HepG2 (cell line): Measurements from ENCODE around the gene ELOVL6. TPM values are rescaled to one million over a fixed set of nuclear protein-coding genes. Genes with fewer than 3 reads are reported as not detected.

Source experiments
- AHR ChIP-seq: IDR thresholded peaks from 2 replicates; pipeline ENCODE4 v1.6.1; 2018; ENCODE audit warnings: missing genetic modification reagents, missing compliant biosample characterization
- ATF7-NPFF ChIP-seq: sonication (generic); formaldehyde crosslinking; IDR thresholded peaks from 2 replicates; pipeline ENCODE4 v1.8.1; 2023; ENCODE audit warnings: mild to moderate bottlenecking, low read depth, missing genetic modification reagents, moderate library complexity
- CENPT ChIP-seq: sonication (generic); formaldehyde crosslinking; IDR thresholded peaks from 2 replicates; pipeline ENCODE4 v1.8.0; 2022; ENCODE audit warnings: low read depth, mild to moderate bottlenecking, moderate library complexity, missing genetic modification reagents
- DMTF1 ChIP-seq: sonication (generic); formaldehyde crosslinking; IDR thresholded peaks from 2 replicates; pipeline ENCODE4 v1.4.0; 2020; ENCODE audit warnings: mild to moderate bottlenecking, missing genetic modification reagents
- FOXM1 ChIP-seq: sonication (generic); formaldehyde crosslinking; IDR thresholded peaks from 2 replicates; pipeline ENCODE4 v1.5.0; 2020; ENCODE audit warnings: missing genetic modification reagents
- LCORL ChIP-seq, 2 experiments: fragments of 450-650 bp in 1 of 2; sonication (generic) in 1 of 2; formaldehyde crosslinking in 1 of 2; IDR thresholded peaks; 2 replicates each; pipeline versions ENCODE4 v1.5.0 to v1.6.1; 2017 to 2020; ENCODE audit warnings: antibody characterized with exemption in 1 of 2, missing genetic modification reagents in 1 of 2
- MBD4 ChIP-seq: IDR thresholded peaks from 2 replicates; pipeline ENCODE4 v1.6.1; 2012; ENCODE audit warnings: low read length, inconsistent platforms, borderline replicate concordance
- MXI1 ChIP-seq: IDR thresholded peaks from 3 replicates; pipeline ENCODE4 v1.6.1; 2012; ENCODE audit warnings: low read depth, low read length, inconsistent platforms, borderline replicate concordance
- ZNF143 ChIP-seq: sonication (generic); formaldehyde crosslinking; IDR thresholded peaks from 2 replicates; pipeline ENCODE4 v1.4.0; 2020; ENCODE audit warnings: missing genetic modification reagents
- ZNF296 ChIP-seq: sonication (generic); formaldehyde crosslinking; conservative IDR thresholded peaks from 2 replicates; pipeline ENCODE4 v1.5.0; 2020; ENCODE audit warnings: mild to moderate bottlenecking, missing genetic modification reagents
- ZNF432 ChIP-seq: sonication (generic); formaldehyde crosslinking; IDR thresholded peaks from 2 replicates; pipeline ENCODE4 v1.5.0; 2020; ENCODE audit warnings: missing genetic modification reagents, mild to moderate bottlenecking, borderline replicate concordance
- ZNF451 ChIP-seq: sonication (generic); formaldehyde crosslinking; IDR thresholded peaks from 2 replicates; pipeline ENCODE4 v1.5.0; 2020; ENCODE audit warnings: mild to moderate bottlenecking, missing genetic modification reagents
- ZNF558 ChIP-seq: sonication (generic); formaldehyde crosslinking; IDR thresholded peaks from 2 replicates; pipeline ENCODE4 v1.9.0; 2022; ENCODE audit warnings: mild to moderate bottlenecking, missing genetic modification reagents, borderline replicate concordance
- ZNF646 ChIP-seq: sonication (generic); formaldehyde crosslinking; IDR thresholded peaks from 2 replicates; pipeline ENCODE4 v1.9.0; 2021; ENCODE audit warnings: mild to moderate bottlenecking, missing genetic modification reagents
- ZNF772 ChIP-seq: sonication (generic); formaldehyde crosslinking; IDR thresholded peaks from 2 replicates; pipeline ENCODE4 v1.5.0; 2020; ENCODE audit warnings: mild to moderate bottlenecking, missing genetic modification reagents
- ZNF891 ChIP-seq: sonication (generic); formaldehyde crosslinking; IDR thresholded peaks from 2 replicates; pipeline ENCODE4 v1.5.0; 2020; ENCODE audit warnings: mild to moderate bottlenecking, missing genetic modification reagents
- polyA plus RNA-seq, 8 experiments: library from polyadenylated mRNA; depleted of rRNA in 3 of 8; stranded (reverse) in 7 of 8; unstranded in 1 of 8; fragments of >200 nt; fragmentation: Illumina TruSeq in 4 of 8; extraction: Trizol in 4 of 8; gene quantifications; 2 replicates each; pipeline versions ENCODE4 v1.2.1 to v1.2.3, GENCODE V29; 2011 to 2016; ENCODE audit warnings: low read depth in 4 of 8, missing spikeins in 1 of 8, mixed read lengths in 1 of 8; ENCODE audit not compliant: insufficient read depth in 1 of 8
- total RNA-seq, 5 experiments: library from RNA; depleted of rRNA; stranded (reverse); fragments of >200 nt; fragmentation: Illumina TruSeq; extraction: Trizol; gene quantifications; 2 replicates each; pipeline ENCODE4 v1.2.3, GENCODE V29; 2016; ENCODE audit warnings: low read depth in 1 of 5
- TF ChIP-seq, protein P1 (sequence below): sonication (generic); formaldehyde crosslinking; IDR thresholded peaks from 2 replicates; pipeline ENCODE4 v1.5.0; 2020; ENCODE audit warnings: missing genetic modification reagents

Gene ELOVL6
- total and polyA plus RNA-seq, 2 of the 13 experiments (the other 11 are each of a cell fraction or from before 2014, with no cell fraction given), result 14.1 to 23.2 TPM

DNA sequence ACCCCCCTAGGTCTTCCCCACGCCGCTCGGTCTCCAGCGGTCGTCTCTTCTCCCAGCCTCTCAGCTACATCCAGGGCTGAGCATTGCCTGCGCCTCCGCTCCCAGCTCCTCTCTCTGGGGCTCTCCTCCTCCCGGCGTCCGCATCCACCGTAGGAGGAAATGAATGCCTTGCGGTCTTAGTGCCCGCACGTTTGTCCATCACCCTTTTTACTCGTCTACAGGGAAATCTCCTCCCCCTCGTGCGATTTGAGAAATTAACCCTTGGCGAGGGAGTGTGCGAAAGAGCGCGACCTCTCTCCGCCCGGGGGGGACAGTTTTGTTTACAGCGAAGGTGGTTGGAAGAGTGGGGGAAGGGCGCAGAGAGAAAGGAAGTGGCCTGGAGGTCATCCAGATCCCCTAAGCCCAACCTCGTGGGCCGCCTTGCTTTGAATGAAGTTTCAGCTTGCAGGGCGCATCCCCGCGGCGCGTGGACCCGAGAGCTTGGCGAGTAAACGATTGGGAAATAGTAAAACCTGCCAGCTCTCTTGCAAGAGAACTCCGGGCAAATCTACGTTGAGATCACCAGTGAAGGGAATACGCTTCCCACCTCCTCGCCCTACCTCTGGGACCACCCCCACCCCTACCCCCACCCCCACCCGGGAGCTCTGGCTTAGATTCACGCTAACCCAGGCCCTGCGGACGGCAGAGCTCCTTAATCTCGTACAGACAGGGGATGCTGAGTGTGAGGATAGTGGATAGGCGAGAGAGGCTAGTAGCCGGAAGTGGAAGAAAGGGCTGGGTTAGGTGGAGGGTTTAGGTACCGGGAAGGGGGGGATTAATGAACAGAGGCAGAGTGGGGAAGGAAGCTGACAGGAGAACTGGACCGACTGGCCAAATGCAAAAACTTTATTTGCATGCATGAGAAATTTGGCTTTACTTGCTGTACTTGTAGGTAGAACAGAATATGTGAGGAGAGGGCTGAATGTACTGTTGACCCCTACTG is at the start of gene ELOVL6 (continued):
- TF ChIP-seq AHR (CRISPR knock-in tag), result 0 out of 2 replicates have a peak, but pooled peaks have one; percentile 49
- no peak; the same call in 1 of the 2 replicates for TF ChIP-seq ZNF772 (CRISPR knock-in tag)
- TF ChIP-seq MXI1, result 0 out of 3 replicates have a peak, but pooled peaks have one; percentile 26
- no peak for TF ChIP-seq ZNF451
- no peak; the same call in 1 of the 2 replicates for TF ChIP-seq ATF7-NPFF
- no peak for TF ChIP-seq ZNF646 (CRISPR knock-in tag)
- no peak for TF ChIP-seq ZNF432 (CRISPR knock-in tag)
- TF ChIP-seq FOXM1 (CRISPR knock-in tag), result no peak
- TF ChIP-seq ZNF558 (CRISPR knock-in tag), result peak; percentile 64
- TF ChIP-seq LCORL (IDR thresholded peaks at IDR 0.05), result no peak
- peak; percentile 85 for TF ChIP-seq LCORL (CRISPR knock-in tag; IDR thresholded peaks at IDR 0.05)
- no peak for TF ChIP-seq ZNF143
- TF ChIP-seq CENPT (CRISPR knock-in tag), result no peak
- no peak for TF ChIP-seq DMTF1
- no peak for TF ChIP-seq ZNF891 (CRISPR knock-in tag)
- no peak for TF ChIP-seq MBD4
- TF ChIP-seq ZNF296 (CRISPR knock-in tag), result peak; percentile 69; the same call in 1 of the 2 replicates
- TF ChIP-seq, protein P1, sequence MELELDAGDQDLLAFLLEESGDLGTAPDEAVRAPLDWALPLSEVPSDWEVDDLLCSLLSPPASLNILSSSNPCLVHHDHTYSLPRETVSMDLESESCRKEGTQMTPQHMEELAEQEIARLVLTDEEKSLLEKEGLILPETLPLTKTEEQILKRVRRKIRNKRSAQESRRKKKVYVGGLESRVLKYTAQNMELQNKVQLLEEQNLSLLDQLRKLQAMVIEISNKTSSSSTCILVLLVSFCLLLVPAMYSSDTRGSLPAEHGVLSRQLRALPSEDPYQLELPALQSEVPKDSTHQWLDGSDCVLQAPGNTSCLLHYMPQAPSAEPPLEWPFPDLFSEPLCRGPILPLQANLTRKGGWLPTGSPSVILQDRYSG (CRISPR knock-in tag), result no peak
